ENCODE data around the gene CFAP97D2.

- TF ChIP-seq CTCF (IDR thresholded peaks at IDR 0.05): no peak
- TF ChIP-seq ZFX (IDR thresholded peaks at IDR 0.05; ENCODE audit: borderline replicate concordance): no peak
These were observed 17.6 kb downstream of the CFAP97D2 start for GRCh38 chr13:114196629-114197028.

Data from 22Rv1 (cell line).